ENCODE data around the gene CDK5RAP2.

Gene CDK5RAP2

GRCh38 chr9:120545701-120546550, 34.0 kb downstream of the CDK5RAP2 start:
- H3K4me3 ChIP-seq (ENCODE audit: low read length in 2 of 2) = no peak overlapping the region
- no peak overlapping the region for H3K18ac ChIP-seq (ENCODE audit: low read length)
- H3K4me2 ChIP-seq (ENCODE audit: insufficient read depth, low read length, poor library complexity, severe bottlenecking) = no peak overlapping the region
- H3K36me3 ChIP-seq (replicated peaks in 1 of 2; ENCODE audit: control insufficient read depth in 2 of 2, insufficient read depth in 2 of 2, low read length in 2 of 2) = peaks cover 32 to 94% of the 10 kb centered on the region in 2 donors
- H4K91ac ChIP-seq (ENCODE audit: low read depth, low read length, poor library complexity) = no peak overlapping the region
- H3K79me1 ChIP-seq (ENCODE audit: low read depth, low read length) = no peaks in the 10 kb centered on the region
- H2AK5ac ChIP-seq (ENCODE audit: low read depth, low read length) = no peak overlapping the region
- no peak overlapping the region for H3K9ac ChIP-seq (ENCODE audit: low read depth, low read length, poor library complexity)
- no peak overlapping the region for H2AFZ ChIP-seq (ENCODE audit: low read length)
- H3K27me3 ChIP-seq (ENCODE audit: control insufficient read depth in 3 of 3, insufficient read depth in 3 of 3, low read depth in 1 of 3, low read length in 3 of 3) = no peaks in the 10 kb centered on the region
- no peak overlapping the region for H3K14ac ChIP-seq (ENCODE audit: low read length)
- DNase-seq (ENCODE audit: low spot score) = no peak
- no peak overlapping the region for H3K4ac ChIP-seq (ENCODE audit: low read length)
- H2BK120ac ChIP-seq (ENCODE audit: low read depth, low read length) = no peak overlapping the region
- no peak overlapping the region for H2BK12ac ChIP-seq (ENCODE audit: low read length)
- H3K9me3 ChIP-seq (replicated peaks in 1 of 2; ENCODE audit: control insufficient read depth in 2 of 2, insufficient read depth in 1 of 2, low read depth in 1 of 2, low read length in 2 of 2) = no peaks in the 10 kb centered on the region
- H3K4me1 ChIP-seq (ENCODE audit: control insufficient read depth in 2 of 2, insufficient read depth in 1 of 2, low read depth in 1 of 2, low read length in 2 of 2) = no peaks in the 10 kb centered on the region
- no peak overlapping the region for H4K8ac ChIP-seq (ENCODE audit: low read depth, low read length)
- no peak overlapping the region for H3K23ac ChIP-seq (ENCODE audit: low read depth, low read length, poor library complexity)
- no peak overlapping the region for H2BK5ac ChIP-seq (ENCODE audit: low read length)
- no peak overlapping the region for H2BK15ac ChIP-seq (ENCODE audit: low read length)
- no peak overlapping the region for H3K27ac ChIP-seq (replicated peaks; ENCODE audit: low read length)
- WGBS, 2 donors (ENCODE audit: extremely low coverage in 2 of 2, insufficient read length in 2 of 2, insufficient replicate concordance in 1 of 2) = no CpG with 5 or more reads among the region's 6 CpGs

GRCh38 chr9:120544441-120544840, 35.5 kb downstream of the CDK5RAP2 start:
- Histone ChIP-seq H4K8ac (ENCODE audit: low read depth, low read length) (no peak overlapping the region), H3K27ac (replicated peaks; ENCODE audit: low read length) (no peak overlapping the region), H3K9me3 (replicated peaks in 1 of 2; ENCODE audit: control insufficient read depth in 2 of 2, insufficient read depth in 1 of 2, low read depth in 1 of 2, low read length in 2 of 2) (no peaks in the 10 kb centered on the region), H2BK120ac (ENCODE audit: low read depth, low read length) (no peak overlapping the region), H4K91ac (ENCODE audit: low read depth, low read length, poor library complexity) (no peak overlapping the region), H2BK5ac (ENCODE audit: low read length) (no peak overlapping the region), H2AK5ac (ENCODE audit: low read depth, low read length) (no peak overlapping the region), H3K4me1 (ENCODE audit: control insufficient read depth in 2 of 2, insufficient read depth in 1 of 2, low read depth in 1 of 2, low read length in 2 of 2) (no peaks in the 10 kb centered on the region), H3K36me3 (replicated peaks in 1 of 2; ENCODE audit: control insufficient read depth in 2 of 2, insufficient read depth in 2 of 2, low read length in 2 of 2) (peaks cover 36 to 93% of the 10 kb centered on the region in 2 donors), H3K27me3 (ENCODE audit: control insufficient read depth in 3 of 3, insufficient read depth in 3 of 3, low read depth in 1 of 3, low read length in 3 of 3) (no peaks in the 10 kb centered on the region), H3K18ac (ENCODE audit: low read length) (no peak overlapping the region), H2BK12ac (ENCODE audit: low read length) (no peak overlapping the region), H3K4me3 (ENCODE audit: low read length in 2 of 2) (no peak overlapping the region), H3K23ac (ENCODE audit: low read depth, low read length, poor library complexity) (no peak overlapping the region), H3K14ac (ENCODE audit: low read length) (no peak overlapping the region), H3K79me1 (ENCODE audit: low read depth, low read length) (no peaks in the 10 kb centered on the region), H2BK15ac (ENCODE audit: low read length) (no peak overlapping the region), H3K9ac (ENCODE audit: low read depth, low read length, poor library complexity) (no peak overlapping the region), H3K4me2 (ENCODE audit: insufficient read depth, low read length, poor library complexity, severe bottlenecking) (no peak overlapping the region), H3K4ac (ENCODE audit: low read length) (no peak overlapping the region), H2AFZ (ENCODE audit: low read length) (no peak overlapping the region)
- no peak for DNase-seq (ENCODE audit: low spot score)
- WGBS, 2 donors (ENCODE audit: extremely low coverage in 2 of 2, insufficient read length in 2 of 2, insufficient replicate concordance in 1 of 2) = no CpG with 5 or more reads among the region's 1 CpG

GRCh38 chr9:120542701-120543490, 37.1 kb downstream of the CDK5RAP2 start:
- Histone ChIP-seq H2BK15ac (ENCODE audit: low read length) (no peak overlapping the region), H2BK5ac (ENCODE audit: low read length) (no peak overlapping the region), H3K27ac (replicated peaks; ENCODE audit: low read length) (no peak overlapping the region), H4K8ac (ENCODE audit: low read depth, low read length) (no peak overlapping the region), H3K79me1 (ENCODE audit: low read depth, low read length) (no peaks in the 10 kb centered on the region), H3K4me1 (ENCODE audit: control insufficient read depth in 2 of 2, insufficient read depth in 1 of 2, low read depth in 1 of 2, low read length in 2 of 2) (no peaks in the 10 kb centered on the region), H3K9me3 (replicated peaks in 1 of 2; ENCODE audit: control insufficient read depth in 2 of 2, insufficient read depth in 1 of 2, low read depth in 1 of 2, low read length in 2 of 2) (no peaks in the 10 kb centered on the region), H2AK5ac (ENCODE audit: low read depth, low read length) (no peak overlapping the region), H3K18ac (ENCODE audit: low read length) (no peak overlapping the region), H2AFZ (ENCODE audit: low read length) (no peak overlapping the region), H3K4me3 (ENCODE audit: low read length in 2 of 2) (no peak overlapping the region), H3K27me3 (ENCODE audit: control insufficient read depth in 3 of 3, insufficient read depth in 3 of 3, low read depth in 1 of 3, low read length in 3 of 3) (no peaks in the 10 kb centered on the region), H2BK120ac (ENCODE audit: low read depth, low read length) (no peak overlapping the region), H3K4ac (ENCODE audit: low read length) (no peak overlapping the region), H2BK12ac (ENCODE audit: low read length) (no peak overlapping the region), H3K9ac (ENCODE audit: low read depth, low read length, poor library complexity) (no peak overlapping the region), H3K14ac (ENCODE audit: low read length) (no peak overlapping the region), H3K36me3 (replicated peaks in 1 of 2; ENCODE audit: control insufficient read depth in 2 of 2, insufficient read depth in 2 of 2, low read length in 2 of 2) (peaks cover 42 to 93% of the 10 kb centered on the region in 2 donors), H3K4me2 (ENCODE audit: insufficient read depth, low read length, poor library complexity, severe bottlenecking) (no peak overlapping the region), H4K91ac (ENCODE audit: low read depth, low read length, poor library complexity) (no peak overlapping the region), H3K23ac (ENCODE audit: low read depth, low read length, poor library complexity) (no peak overlapping the region)
- no CpG with 5 or more reads among the region's 7 CpGs for WGBS, 2 donors (ENCODE audit: extremely low coverage in 2 of 2, insufficient read length in 2 of 2, insufficient replicate concordance in 1 of 2)
- no peak for DNase-seq (ENCODE audit: low spot score)

- Histone ChIP-seq H2BK12ac (ENCODE audit: low read length) (no peak overlapping the region), H3K4ac (ENCODE audit: low read length) (no peak overlapping the region), H3K27ac (replicated peaks; ENCODE audit: low read length) (no peak overlapping the region), H2BK120ac (ENCODE audit: low read depth, low read length) (no peak overlapping the region), H3K4me1 (ENCODE audit: control insufficient read depth in 2 of 2, insufficient read depth in 1 of 2, low read depth in 1 of 2, low read length in 2 of 2) (no peaks in the 10 kb centered on the region), H2AK5ac (ENCODE audit: low read depth, low read length) (no peak overlapping the region), H2BK15ac (ENCODE audit: low read length) (no peak overlapping the region), H3K4me3 (ENCODE audit: low read length in 2 of 2) (no peak overlapping the region), H3K14ac (ENCODE audit: low read length) (no peak overlapping the region), H3K36me3 (replicated peaks in 1 of 2; ENCODE audit: control insufficient read depth in 2 of 2, insufficient read depth in 2 of 2, low read length in 2 of 2) (peaks cover 40 to 97% of the 10 kb centered on the region in 2 donors), H4K91ac (ENCODE audit: low read depth, low read length, poor library complexity) (no peak overlapping the region), H3K79me1 (ENCODE audit: low read depth, low read length) (no peaks in the 10 kb centered on the region), H2BK5ac (ENCODE audit: low read length) (no peak overlapping the region), H2AFZ (ENCODE audit: low read length) (no peak overlapping the region), H3K18ac (ENCODE audit: low read length) (no peak overlapping the region), H3K9ac (ENCODE audit: low read depth, low read length, poor library complexity) (no peak overlapping the region), H3K4me2 (ENCODE audit: insufficient read depth, low read length, poor library complexity, severe bottlenecking) (no peak overlapping the region), H4K8ac (ENCODE audit: low read depth, low read length) (no peak overlapping the region), H3K27me3 (ENCODE audit: control insufficient read depth in 3 of 3, insufficient read depth in 3 of 3, low read depth in 1 of 3, low read length in 3 of 3) (no peaks in the 10 kb centered on the region), H3K23ac (ENCODE audit: low read depth, low read length, poor library complexity) (no peak overlapping the region), H3K9me3 (replicated peaks in 1 of 2; ENCODE audit: control insufficient read depth in 2 of 2, insufficient read depth in 1 of 2, low read depth in 1 of 2, low read length in 2 of 2) (no peaks in the 10 kb centered on the region)
- WGBS, 2 donors (ENCODE audit: extremely low coverage in 2 of 2, insufficient read length in 2 of 2, insufficient replicate concordance in 1 of 2) = no CpG with 5 or more reads among the region's 2 CpGs
- DNase-seq (ENCODE audit: low spot score) = no peak
These were observed 38.0 kb downstream of the CDK5RAP2 start for GRCh38 chr9:120541921-120542320.
